H9 (cell line): Measurements from ENCODE around the gene TEX48. TPM values are rescaled to one million over a fixed set of nuclear protein-coding genes. Genes with fewer than 3 reads are reported as not detected.

Experiments used
- DNase-seq: peaks from one replicate; pipeline ENCODE4 v3.0.0-alpha.2; 2017
- H2AFZ ChIP-seq: one replicate; pipeline ENCODE4 v1.6.1; 2013; ENCODE audit warnings: mild to moderate bottlenecking, low read length, control low read depth, moderate library complexity
- H2AK5ac ChIP-seq: 2 replicates; pipeline ENCODE4 v1.6.1; 2013; ENCODE audit warnings: low read length, control low read depth, mixed read lengths; ENCODE audit not compliant: insufficient read length
- H2BK120ac ChIP-seq: one replicate; pipeline ENCODE4 v1.6.1; 2013; ENCODE audit warnings: low read depth, mild to moderate bottlenecking, low read length, control low read depth, inconsistent platforms; ENCODE audit not compliant: poor library complexity, severe bottlenecking
- H2BK12ac ChIP-seq: 2 replicates; pipeline ENCODE4 v1.6.1; 2013; ENCODE audit warnings: low read length, control low read depth, mixed read lengths, low read depth; ENCODE audit not compliant: insufficient read length
- H2BK15ac ChIP-seq: 2 replicates; pipeline ENCODE4 v1.6.1; 2013; ENCODE audit warnings: low read depth, low read length, control low read depth
- H2BK20ac ChIP-seq: one replicate; pipeline ENCODE4 v1.6.1; 2013; ENCODE audit warnings: low read depth, mild to moderate bottlenecking, low read length, control low read depth, inconsistent platforms; ENCODE audit not compliant: poor library complexity, severe bottlenecking
- H2BK5ac ChIP-seq: 2 replicates; pipeline ENCODE4 v1.6.1; 2013; ENCODE audit warnings: low read length, control low read depth, mixed read lengths; ENCODE audit not compliant: insufficient read length
- H3K14ac ChIP-seq: 2 replicates; pipeline ENCODE4 v1.6.1; 2013; ENCODE audit warnings: low read length, control low read depth; ENCODE audit not compliant: insufficient read depth
- H3K18ac ChIP-seq: 2 replicates; pipeline ENCODE4 v1.6.1; 2013; ENCODE audit warnings: low read depth, mild to moderate bottlenecking, mixed read lengths, low read length, control low read depth; ENCODE audit not compliant: insufficient read length
- H3K23ac ChIP-seq: 2 replicates; pipeline ENCODE4 v1.6.1; 2013; ENCODE audit warnings: low read length, control low read depth, mixed read lengths, low read depth; ENCODE audit not compliant: insufficient read length
- H3K23me2 ChIP-seq: 2 replicates; pipeline ENCODE4 v1.6.1; 2013; ENCODE audit warnings: low read depth, mild to moderate bottlenecking, mixed read lengths, low read length, control low read depth; ENCODE audit not compliant: insufficient read length, poor library complexity, severe bottlenecking
- H3K27ac ChIP-seq: 2 replicates; pipeline ENCODE4 v1.5.1; 2013; ENCODE audit warnings: low read length, control low read depth, mixed read lengths, low read depth; ENCODE audit not compliant: insufficient read length
- H3K27me3 ChIP-seq: 2 replicates; pipeline ENCODE4 v1.6.1; 2013; ENCODE audit warnings: low read length, control low read depth, inconsistent platforms; ENCODE audit not compliant: insufficient read depth
- H3K4ac ChIP-seq: 2 replicates; pipeline ENCODE4 v1.6.1; 2013; ENCODE audit warnings: low read depth, mild to moderate bottlenecking, control low read depth, inconsistent platforms, low read length, moderate library complexity
- H3K4me1 ChIP-seq: 2 replicates; pipeline ENCODE4 v1.6.1; 2013; ENCODE audit warnings: low read length, control low read depth, inconsistent platforms; ENCODE audit not compliant: insufficient read depth
- H3K4me2 ChIP-seq: 2 replicates; pipeline ENCODE4 v1.6.1; 2013; ENCODE audit warnings: low read length, control low read depth, mixed read lengths; ENCODE audit not compliant: insufficient read length, insufficient read depth
- H3K56ac ChIP-seq: 2 replicates; pipeline ENCODE4 v1.6.1; 2013; ENCODE audit warnings: low read depth, mild to moderate bottlenecking, mixed read lengths, low read length, control low read depth; ENCODE audit not compliant: insufficient read length
- H3K79me1 ChIP-seq: 2 replicates; pipeline ENCODE4 v1.6.1; 2013; ENCODE audit warnings: low read depth, mild to moderate bottlenecking, moderate library complexity, low read length, control low read depth, inconsistent platforms; ENCODE audit not compliant: insufficient read depth, poor library complexity, severe bottlenecking
- H3K79me2 ChIP-seq: 2 replicates; pipeline ENCODE4 v1.6.1; 2013; ENCODE audit warnings: low read length, control low read depth, inconsistent platforms; ENCODE audit not compliant: insufficient read depth
- H3K9ac ChIP-seq: 2 replicates; pipeline ENCODE4 v1.6.1; 2013; ENCODE audit warnings: low read length, control low read depth, mixed read lengths; ENCODE audit not compliant: insufficient read length; ENCODE audit errors: extremely low read depth
- H3K9me3 ChIP-seq: one replicate; pipeline ENCODE4 v1.6.1; 2013; ENCODE audit warnings: low read depth, low read length, inconsistent platforms; ENCODE audit not compliant: control insufficient read depth
- H3T11ph ChIP-seq: one replicate; pipeline ENCODE4 v1.6.1; 2013; ENCODE audit warnings: mild to moderate bottlenecking, low read length, control low read depth, inconsistent platforms
- H4K20me1 ChIP-seq: one replicate; pipeline ENCODE4 v1.6.1; 2013; ENCODE audit not compliant: control insufficient read depth, insufficient read length, insufficient read depth
- H4K5ac ChIP-seq: 2 replicates; pipeline ENCODE4 v1.6.1; 2013; ENCODE audit warnings: low read depth, mild to moderate bottlenecking, mixed read lengths, low read length, control low read depth; ENCODE audit not compliant: insufficient read length
- H4K8ac ChIP-seq: replicated peaks from 2 replicates; pipeline ENCODE4 v1.6.1; 2013; ENCODE audit warnings: low read length, control low read depth, mixed read lengths, low read depth; ENCODE audit not compliant: insufficient read length
- H4K91ac ChIP-seq: 2 replicates; pipeline ENCODE4 v1.6.1; 2013; ENCODE audit warnings: low read depth, mild to moderate bottlenecking, moderate library complexity, mixed read lengths, low read length, control low read depth; ENCODE audit not compliant: insufficient read length
- H3K27ac Mint-ChIP-seq, 3 experiments: 2 replicates in 2 of 3; 3 replicates in 1 of 3; pipeline ENCODE4 v1.8.0; 2020 to 2021; ENCODE audit warnings: mixed read lengths in 3 of 3, mild to moderate bottlenecking in 1 of 3, moderate library complexity in 1 of 3
- H3K27me3 Mint-ChIP-seq: 2 replicates; pipeline ENCODE4 v1.8.0; 2021; ENCODE audit warnings: low read depth, mild to moderate bottlenecking, moderate library complexity, mixed read lengths
- H3K36me3 Mint-ChIP-seq, 3 experiments: 2 replicates in 2 of 3; 3 replicates in 1 of 3; pipeline ENCODE4 v1.8.0; 2020 to 2021; ENCODE audit warnings: low read depth in 3 of 3, mixed read lengths in 3 of 3; ENCODE audit not compliant: insufficient read depth in 1 of 3
- H3K4me1 Mint-ChIP-seq, 2 experiments: 2 replicates each; pipeline ENCODE4 v1.8.0; 2020; ENCODE audit warnings: mixed read lengths in 2 of 2
- H3K4me3 Mint-ChIP-seq, 2 experiments: 2 replicates in 1 of 2; 3 replicates in 1 of 2; pipeline ENCODE4 v1.8.0; 2020 to 2021; ENCODE audit warnings: mild to moderate bottlenecking in 2 of 2, mixed read lengths in 2 of 2, moderate library complexity in 1 of 2
- H3K9me3 Mint-ChIP-seq, 2 experiments: 2 replicates in 1 of 2; 3 replicates in 1 of 2; pipeline ENCODE4 v1.8.0; 2020; ENCODE audit warnings: mild to moderate bottlenecking in 2 of 2, mixed read lengths in 2 of 2, moderate library complexity in 1 of 2
- CTCF ChIP-seq: fragments of 200-600 bp; sonication (generic); conservative IDR thresholded peaks from 3 replicates; pipeline ENCODE4 v1.8.0; 2021; ENCODE audit warnings: antibody characterized with exemption, mild to moderate bottlenecking
- total RNA-seq: library from RNA; stranded (reverse); gene quantifications from 2 replicates; pipeline ENCODE4 v1.2.1, GENCODE V29; 2021

TEX48 gene
- total RNA-seq, 1 experiment from 2014 or later = not detected

GRCh38 chr9:114669961-114670360 is 12.0 kb downstream of the TEX48 start:
- no peak overlapping the region for H4K8ac ChIP-seq
- peaks cover 9 to 11% of the 10 kb centered on the region in 2 experiments for H3K4me1 Mint-ChIP-seq

More at GRCh38 chr9:114669961-114670360, 12.0 kb downstream of the TEX48 start:
- Histone ChIP-seq H3K9ac (no peak overlapping the region), H2BK5ac (no peak overlapping the region), H3K4me1 (no peaks in the 10 kb centered on the region), H4K20me1 (no peaks in the 10 kb centered on the region), H3K4ac (no peak overlapping the region), H2AK5ac (no peak overlapping the region), H2BK12ac (no peak overlapping the region), H2AFZ (no peak overlapping the region), H3K56ac (no peak overlapping the region), H3K23me2 (no peaks in the 10 kb centered on the region), H3K79me1 (no peaks in the 10 kb centered on the region), H2BK120ac (no peak overlapping the region), H2BK20ac (no peak overlapping the region), H3K9me3 (no peaks in the 10 kb centered on the region), H3K79me2 (no peaks in the 10 kb centered on the region), H3K27ac (no peak overlapping the region), H3K18ac (no peak overlapping the region), H3K27me3 (no peaks in the 10 kb centered on the region), H3K23ac (no peak overlapping the region), H2BK15ac (no peak overlapping the region), H4K91ac (no peak overlapping the region), H3K14ac (no peak overlapping the region), H3T11ph (no peak overlapping the region), H3K4me2 (no peak overlapping the region), H4K5ac (no peak overlapping the region)
- no peaks in the 10 kb centered on the region for H3K9me3 Mint-ChIP-seq
- no peak for TF ChIP-seq CTCF
- no peak overlapping the region for H3K27ac Mint-ChIP-seq
- DNase-seq = no peak
- H3K4me3 Mint-ChIP-seq = no peak overlapping the region
- peaks cover 33% of the 10 kb centered on the region for H3K27me3 Mint-ChIP-seq
- no peaks in the 10 kb centered on the region for H3K36me3 Mint-ChIP-seq
